HG02943 (cell line): ENCODE data around the gene SAMD4B.

Source experiments
- ATAC-seq: cut with Tn5 transposase; IDR thresholded peaks from one replicate; pipeline ENCODE4 v1.9.1; 2021; ENCODE audit warnings: mild to moderate bottlenecking, low read depth, moderate library complexity; ENCODE audit not compliant: unreplicated experiment

Gene SAMD4B

GRCh38 chr19:39386557-39386956 is 44.3 kb downstream of the SAMD4B start:
- ATAC-seq, result no peak

- ATAC-seq, result no peak
Measured at GRCh38 chr19:39388657-39389056, 46.4 kb downstream of the SAMD4B start.

- ATAC-seq, result no peak
Measured at GRCh38 chr19:39389631-39390414, 47.6 kb downstream of the SAMD4B start.

- ATAC-seq, result no peak
Measured at GRCh38 chr19:39390451-39390750, 48.2 kb downstream of the SAMD4B start.

- peak; percentile 88 for ATAC-seq
Measured at GRCh38 chr19:39390751-39391437, 48.7 kb downstream of the SAMD4B start, which contains the start of the genes MED29 and PAF1. TSS of gene MED29 (plus strand) at chr19:39391378. CDS start at chr19:39391423, 45 bp downstream. TSS of gene PAF1 (minus strand) at chr19:39391106. CDS start at chr19:39390864, 242 bp downstream.

GRCh38 chr19:39397360-39398296 is 55.4 kb downstream of the SAMD4B start:
- ATAC-seq, result no peak

GRCh38 chr19:39398297-39398864 is 56.2 kb downstream of the SAMD4B start:
- no peak for ATAC-seq

GRCh38 chr19:39399668-39400050 is 57.4 kb downstream of the SAMD4B start:
- ATAC-seq, result no peak

- ATAC-seq, result no peak
Measured at GRCh38 chr19:39400061-39400460, 57.8 kb downstream of the SAMD4B start.

GRCh38 chr19:39401070-39401548 is 58.9 kb downstream of the SAMD4B start:
- no peak for ATAC-seq

- ATAC-seq, result no peak
Measured at GRCh38 chr19:39401549-39402345, 59.5 kb downstream of the SAMD4B start.

- no peak for ATAC-seq
Measured at GRCh38 chr19:39402346-39403300, 60.4 kb downstream of the SAMD4B start.

GRCh38 chr19:39403331-39404312 is 61.4 kb downstream of the SAMD4B start:
- no peak for ATAC-seq

- ATAC-seq, result no peak
Measured at GRCh38 chr19:39405261-39405957, 63.2 kb downstream of the SAMD4B start.

- ATAC-seq, result no peak
Measured at GRCh38 chr19:39405958-39406655, 63.9 kb downstream of the SAMD4B start.
